WERI-Rb-1 (cell line): ENCODE data around the gene OBSCN.

Source experiments
- DNase-seq: peaks from one replicate; pipeline ENCODE4 v3.0.0-alpha.2; 2020
- H3K27ac ChIP-seq: fragments of 250-450 bp; sonication (Bioruptor Pico); 2 replicates; pipeline ENCODE4 v1.5.1; 2020; ENCODE audit warnings: mild to moderate bottlenecking, moderate library complexity
- H3K27me3 ChIP-seq: fragments of 250-450 bp; sonication (Bioruptor Pico); 2 replicates; pipeline ENCODE4 v1.5.1; 2021; ENCODE audit warnings: mild to moderate bottlenecking, low read depth, moderate library complexity; ENCODE audit not compliant: insufficient read depth, severe bottlenecking
- H3K36me3 ChIP-seq: fragments of 250-450 bp; sonication (Bioruptor Pico); 2 replicates; pipeline ENCODE4 v1.5.1; 2020; ENCODE audit warnings: mild to moderate bottlenecking, moderate library complexity
- H3K4me3 ChIP-seq: 2 replicates; pipeline ENCODE4 v1.5.1; 2011; ENCODE audit warnings: low read depth, mild to moderate bottlenecking, control low read depth, low read length
- H3K9me3 ChIP-seq: fragments of 250-450 bp; sonication (Bioruptor Pico); 2 replicates; pipeline ENCODE4 v1.5.1; 2021; ENCODE audit warnings: mild to moderate bottlenecking, moderate library complexity; ENCODE audit not compliant: severe bottlenecking
- CTCF ChIP-seq: IDR thresholded peaks from 2 replicates; pipeline ENCODE4 v1.5.1; 2011; ENCODE audit warnings: low read depth, mild to moderate bottlenecking, control low read depth, inconsistent platforms, low read length

The OBSCN gene

DNA sequence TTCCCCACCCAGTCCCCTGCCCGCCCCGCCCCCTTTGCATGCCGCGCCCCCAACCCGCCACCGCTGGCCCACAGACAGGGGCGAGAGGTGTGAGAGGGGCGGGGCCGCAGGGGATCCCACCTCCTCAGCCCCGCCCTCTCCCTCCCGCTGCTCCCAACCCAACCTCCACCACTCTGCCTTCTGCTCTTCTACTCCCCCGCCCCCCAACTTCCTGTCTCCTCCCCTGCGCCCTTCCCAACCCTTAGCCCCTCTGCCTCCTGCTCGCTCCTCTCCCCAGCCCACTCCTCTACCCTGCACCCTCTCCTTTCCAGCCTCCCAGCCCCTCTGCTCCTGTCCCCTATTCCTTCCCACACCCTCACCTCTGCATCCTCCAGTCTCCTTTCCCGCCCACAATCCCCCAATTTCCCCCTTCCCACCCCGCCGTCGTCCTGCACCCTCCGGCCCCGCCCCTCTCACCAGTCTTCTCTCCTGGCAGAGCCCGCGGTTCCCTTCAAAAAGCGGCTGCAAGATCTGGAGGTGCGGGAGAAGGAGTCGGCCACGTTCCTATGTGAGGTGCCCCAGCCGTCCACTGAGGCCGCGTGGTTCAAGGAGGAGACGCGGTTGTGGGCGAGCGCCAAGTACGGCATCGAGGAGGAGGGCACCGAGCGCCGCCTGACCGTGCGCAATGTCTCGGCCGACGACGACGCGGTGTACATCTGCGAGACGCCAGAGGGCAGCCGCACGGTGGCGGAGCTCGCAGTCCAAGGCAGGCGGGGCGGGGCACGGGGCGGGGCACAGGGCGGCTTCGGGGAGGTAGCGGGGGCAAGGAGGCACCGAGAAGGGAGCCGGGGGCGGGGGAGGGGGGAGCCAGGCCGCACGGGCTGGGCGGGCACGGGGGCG, 5.4 kb downstream of the OBSCN start:
- peak; percentile 81 for DNase-seq
- TF ChIP-seq CTCF: peak; percentile 61
- H3K4me3 ChIP-seq: peak overlapping the region; percentile 38
- H3K27ac ChIP-seq: peak overlapping the region; percentile 56; the same call in 1 of the 2 replicates
- no peaks in the 10 kb centered on the region for H3K9me3 ChIP-seq
- no peaks in the 10 kb centered on the region for H3K36me3 ChIP-seq
- H3K27me3 ChIP-seq: no peaks in the 10 kb centered on the region

GRCh38 chr1:228213917-228214808, 6.3 kb downstream of the OBSCN start:
- DNase-seq: no peak

GRCh38 chr1:228214921-228215662, 7.2 kb downstream of the OBSCN start:
- Histone ChIP-seq H3K9me3 (no peaks in the 10 kb centered on the region), H3K27ac (no peak overlapping the region), H3K4me3 (no peak overlapping the region), H3K36me3 (no peaks in the 10 kb centered on the region), H3K27me3 (no peaks in the 10 kb centered on the region)
- no peak for DNase-seq
- no peak for TF ChIP-seq CTCF

More at GRCh38 chr1:228213917-228214808, 6.3 kb downstream of the OBSCN start:
- no peaks in the 10 kb centered on the region for H3K9me3 ChIP-seq
- TF ChIP-seq CTCF: no peak
- H3K4me3 ChIP-seq: no peak overlapping the region
- H3K27ac ChIP-seq: no peak overlapping the region
- no peaks in the 10 kb centered on the region for H3K27me3 ChIP-seq
- no peaks in the 10 kb centered on the region for H3K36me3 ChIP-seq

GRCh38 chr1:228215663-228216116, 7.8 kb downstream of the OBSCN start:
- no peaks in the 10 kb centered on the region for H3K9me3 ChIP-seq
- TF ChIP-seq CTCF: no peak
- DNase-seq: no peak
- H3K36me3 ChIP-seq: no peaks in the 10 kb centered on the region
- no peak overlapping the region for H3K4me3 ChIP-seq
- H3K27ac ChIP-seq: no peak overlapping the region
- H3K27me3 ChIP-seq: no peaks in the 10 kb centered on the region
